ENCODE measurements around the gene BIVM. TPM values are rescaled to one million over a fixed set of nuclear protein-coding genes. Genes with fewer than 3 reads are reported as not detected.

BIVM gene
- total RNA-seq, 1 donor from 2014 or later, result 13.4 TPM

DNA sequence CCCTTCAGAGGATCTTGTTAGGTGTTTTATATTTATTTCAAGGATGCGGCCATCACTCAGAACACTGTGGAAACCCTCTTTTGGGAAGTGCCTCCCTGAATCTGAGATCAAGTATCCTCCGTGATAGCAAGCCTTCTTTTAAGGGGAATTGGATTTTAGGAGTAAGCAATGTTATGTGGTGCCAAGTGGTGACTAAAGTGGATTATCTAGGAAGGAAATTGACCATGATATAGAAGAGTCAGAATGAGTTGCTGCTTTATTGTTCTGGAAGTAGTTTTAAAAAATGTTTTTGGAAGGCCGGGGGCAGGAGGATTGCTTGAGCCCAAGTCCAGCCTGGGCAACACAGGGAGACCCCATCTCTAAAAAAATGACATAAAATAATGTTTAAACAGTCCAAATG, 53.6 kb downstream of the BIVM start:
- Histone ChIP-seq H3K27me3 (ENCODE audit: low read depth) (no peaks in the 10 kb centered on the region), H3K4me1 (peaks cover 7% of the 10 kb centered on the region), H3K4me3 (no peak overlapping the region), H3K36me3 (peaks cover 53% of the 10 kb centered on the region), H3K9me3 (no peaks in the 10 kb centered on the region), H3K27ac (no peak overlapping the region)
- TF ChIP-seq, protein P1, sequence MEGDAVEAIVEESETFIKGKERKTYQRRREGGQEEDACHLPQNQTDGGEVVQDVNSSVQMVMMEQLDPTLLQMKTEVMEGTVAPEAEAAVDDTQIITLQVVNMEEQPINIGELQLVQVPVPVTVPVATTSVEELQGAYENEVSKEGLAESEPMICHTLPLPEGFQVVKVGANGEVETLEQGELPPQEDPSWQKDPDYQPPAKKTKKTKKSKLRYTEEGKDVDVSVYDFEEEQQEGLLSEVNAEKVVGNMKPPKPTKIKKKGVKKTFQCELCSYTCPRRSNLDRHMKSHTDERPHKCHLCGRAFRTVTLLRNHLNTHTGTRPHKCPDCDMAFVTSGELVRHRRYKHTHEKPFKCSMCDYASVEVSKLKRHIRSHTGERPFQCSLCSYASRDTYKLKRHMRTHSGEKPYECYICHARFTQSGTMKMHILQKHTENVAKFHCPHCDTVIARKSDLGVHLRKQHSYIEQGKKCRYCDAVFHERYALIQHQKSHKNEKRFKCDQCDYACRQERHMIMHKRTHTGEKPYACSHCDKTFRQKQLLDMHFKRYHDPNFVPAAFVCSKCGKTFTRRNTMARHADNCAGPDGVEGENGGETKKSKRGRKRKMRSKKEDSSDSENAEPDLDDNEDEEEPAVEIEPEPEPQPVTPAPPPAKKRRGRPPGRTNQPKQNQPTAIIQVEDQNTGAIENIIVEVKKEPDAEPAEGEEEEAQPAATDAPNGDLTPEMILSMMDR (IDR thresholded peaks at IDR 0.05), result no peak
- DNase-seq (no peak), ATAC-seq (no peak)
- intact Hi-C loops (cut with DNase I), result no loop called here

DNA sequence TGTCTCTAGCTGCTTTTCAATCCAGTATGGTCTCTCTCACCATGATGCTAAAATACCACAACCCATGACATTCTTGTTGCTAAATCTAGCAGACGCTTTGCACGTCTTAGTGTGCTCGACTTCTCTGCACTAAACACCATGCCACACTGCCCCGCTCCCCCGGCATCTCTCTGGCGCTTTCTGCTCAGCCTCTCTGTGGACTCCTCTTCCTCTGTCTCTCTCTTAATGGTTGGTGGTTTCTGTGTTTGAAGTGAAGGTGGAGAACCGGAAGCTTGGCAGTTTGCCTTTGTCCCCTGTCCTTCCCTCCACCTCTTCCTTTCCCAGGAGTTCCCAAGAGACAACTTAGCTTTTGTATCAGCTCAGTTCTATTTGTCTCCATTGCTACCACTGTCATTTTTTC, 55.8 kb downstream of the BIVM start:
- no peak overlapping the region for H3K27ac ChIP-seq
- H3K4me3 ChIP-seq, result no peak overlapping the region
- no peaks in the 10 kb centered on the region for H3K4me1 ChIP-seq
- no peaks in the 10 kb centered on the region for H3K9me3 ChIP-seq
- H3K27me3 ChIP-seq (ENCODE audit: low read depth), result no peaks in the 10 kb centered on the region
- intact Hi-C loops (cut with DNase I), result no loop called here
- DNase-seq (no peak), ATAC-seq (no peak)
- peaks cover 74% of the 10 kb centered on the region for H3K36me3 ChIP-seq
- TF ChIP-seq, protein P1 (IDR thresholded peaks at IDR 0.05), result no peak

DNA sequence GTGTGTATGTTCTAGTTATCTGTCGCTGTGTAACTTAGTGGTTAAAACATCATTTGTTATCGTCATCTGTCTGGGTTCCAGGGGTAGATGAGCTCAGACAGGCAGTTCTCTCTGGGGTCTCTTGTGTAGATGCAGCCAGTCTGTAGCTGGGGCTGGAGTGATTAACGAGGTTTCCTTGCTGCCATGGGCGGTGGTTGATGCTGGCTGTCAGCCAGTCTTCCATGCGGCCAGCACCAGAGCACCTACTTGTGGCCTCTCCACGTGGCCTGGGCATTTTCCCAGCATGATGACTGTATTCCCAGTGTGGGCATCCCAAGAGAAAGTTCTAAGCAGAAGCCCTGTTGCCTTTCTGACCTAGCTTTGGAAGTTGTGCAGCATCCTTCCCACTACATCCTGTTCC, 57.6 kb downstream of the BIVM start:
- TF ChIP-seq, protein P1 (IDR thresholded peaks at IDR 0.05), result no peak
- no peaks in the 10 kb centered on the region for H3K4me1 ChIP-seq
- intact Hi-C loops (cut with DNase I), result no loop called here
- H3K27ac ChIP-seq, result no peak overlapping the region
- no peaks in the 10 kb centered on the region for H3K9me3 ChIP-seq
- peaks cover 93% of the 10 kb centered on the region for H3K36me3 ChIP-seq
- ATAC-seq (peak; percentile 25 to 33), DNase-seq (peak; percentile 54)
- no peaks in the 10 kb centered on the region for H3K27me3 ChIP-seq (ENCODE audit: low read depth)
- no peak overlapping the region for H3K4me3 ChIP-seq

DNA sequence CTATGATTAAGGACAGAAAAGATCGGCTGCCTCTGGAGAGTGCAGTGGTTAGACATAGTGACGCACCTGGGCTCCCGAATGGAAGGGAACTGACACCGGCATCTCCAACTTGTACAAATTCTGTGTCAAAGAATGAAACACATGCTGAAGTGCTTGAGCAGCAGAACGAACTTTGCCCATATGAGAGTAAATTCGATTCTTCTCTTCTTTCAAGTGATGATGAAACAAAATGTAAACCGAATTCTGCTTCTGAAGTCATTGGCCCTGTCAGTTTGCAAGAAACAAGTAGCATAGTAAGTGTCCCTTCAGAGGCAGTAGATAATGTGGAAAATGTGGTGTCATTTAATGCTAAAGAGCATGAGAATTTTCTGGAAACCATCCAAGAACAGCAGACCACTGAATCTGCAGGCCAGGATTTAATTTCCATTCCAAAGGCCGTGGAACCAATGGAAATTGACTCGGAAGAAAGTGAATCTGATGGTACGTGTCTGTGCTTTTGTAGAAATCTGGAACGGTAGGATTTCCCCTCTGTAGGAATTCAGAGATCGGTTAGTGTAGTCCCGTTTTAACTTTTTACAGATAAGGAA, 63.8 kb downstream of the BIVM start:
- TF ChIP-seq, protein P1 (IDR thresholded peaks at IDR 0.05), result no peak
- H3K9me3 ChIP-seq, result no peaks in the 10 kb centered on the region
- no peaks in the 10 kb centered on the region for H3K27me3 ChIP-seq (ENCODE audit: low read depth)
- DNase-seq (no peak), ATAC-seq (no peak)
- peaks cover 98% of the 10 kb centered on the region for H3K36me3 ChIP-seq
- H3K27ac ChIP-seq, result no peak overlapping the region
- no peaks in the 10 kb centered on the region for H3K4me1 ChIP-seq
- H3K4me3 ChIP-seq, result no peak overlapping the region
- intact Hi-C loops (cut with DNase I), result no loop called here

DNA sequence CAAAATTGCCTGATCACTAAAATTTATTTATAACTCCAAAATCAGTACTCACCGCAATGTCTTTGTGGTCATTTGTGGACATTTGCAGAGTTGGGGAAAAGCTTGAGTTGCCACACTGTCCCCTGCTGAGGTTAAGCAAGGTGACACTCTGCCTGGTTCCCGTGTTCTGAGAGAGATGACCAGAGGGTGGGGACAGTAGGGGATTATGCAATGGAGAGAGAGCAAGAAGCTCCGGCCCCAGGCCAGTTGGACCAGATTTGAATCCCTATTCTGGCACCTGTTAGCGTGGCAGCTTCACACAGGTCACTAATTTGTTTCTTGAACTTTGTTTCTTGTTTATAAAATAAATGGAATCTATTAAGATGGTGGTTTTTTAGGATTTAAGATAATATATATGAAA, 64.7 kb downstream of the BIVM start:
- DNase-seq (no peak), ATAC-seq (no peak)
- intact Hi-C loops (cut with DNase I), result no loop called here
- H3K4me3 ChIP-seq, result no peak overlapping the region
- TF ChIP-seq, protein P1 (IDR thresholded peaks at IDR 0.05), result no peak
- H3K36me3 ChIP-seq, result peaks cover 98% of the 10 kb centered on the region
- no peaks in the 10 kb centered on the region for H3K27me3 ChIP-seq (ENCODE audit: low read depth)
- no peak overlapping the region for H3K27ac ChIP-seq
- H3K4me1 ChIP-seq, result no peaks in the 10 kb centered on the region
- H3K9me3 ChIP-seq, result no peaks in the 10 kb centered on the region
